Measurements from ENCODE around the gene CP. TPM values are rescaled to one million over a fixed set of nuclear protein-coding genes. Genes with fewer than 3 reads are reported as not detected.

Gene CP
- total and polyA plus RNA-seq, 2 of the 13 experiments (the other 11 are each of a cell fraction or from before 2014, with no cell fraction given) = 42.6 to 789 TPM

GRCh38 chr3:149224736-149225594 lies 3.3 kb upstream of the CP start (continued):
- TF ChIP-seq ZHX2 (IDR thresholded peaks at IDR 0.05; ENCODE audit: low read depth) (0 out of 2 replicates have a peak, but pooled peaks have one; percentile 46), ZHX2 (CRISPR knock-in tag; IDR thresholded peaks at IDR 0.05; ENCODE audit: borderline replicate concordance) (no peak), HDAC2 (CRISPR knock-in tag; IDR thresholded peaks at IDR 0.05) (peak; percentile 95), ARID4A (CRISPR knock-in tag; IDR thresholded peaks at IDR 0.05; ENCODE audit: borderline replicate concordance) (peak; percentile 56; the same call in 1 of the 2 replicates), ZNF383 (CRISPR knock-in tag; IDR thresholded peaks at IDR 0.05; ENCODE audit: borderline replicate concordance) (no peak), MEIS1 (CRISPR knock-in tag; IDR thresholded peaks at IDR 0.05; ENCODE audit: borderline replicate concordance) (peak; percentile 69; the same call in 1 of the 2 replicates), ZNF256 (CRISPR knock-in tag; conservative IDR thresholded peaks at IDR 0.05) (no peak), ZSCAN20 (CRISPR knock-in tag; IDR thresholded peaks at IDR 0.05; ENCODE audit: borderline replicate concordance) (no peak), SRSF4 (IDR thresholded peaks at IDR 0.05; ENCODE audit: low read depth, low read length, poor library complexity, severe bottlenecking) (no peak), ZBTB38 (CRISPR knock-in tag; IDR thresholded peaks at IDR 0.05) (peak; percentile 39; the same call in 1 of the 2 replicates), ASH2L (IDR thresholded peaks at IDR 0.05; ENCODE audit: insufficient read length, low read depth, low read length) (peak; percentile 87), ZNF788 (CRISPR knock-in tag; IDR thresholded peaks at IDR 0.05; ENCODE audit: borderline replicate concordance) (peak; percentile 36; the same call in 1 of the 2 replicates), ZSCAN31 (CRISPR knock-in tag; IDR thresholded peaks at IDR 0.05; ENCODE audit: low read depth) (peak; percentile 53; the same call in 1 of the 2 replicates), IRF9 (CRISPR knock-in tag; IDR thresholded peaks at IDR 0.05; ENCODE audit: borderline replicate concordance) (no peak)
- TF ChIP-seq, protein P1, sequence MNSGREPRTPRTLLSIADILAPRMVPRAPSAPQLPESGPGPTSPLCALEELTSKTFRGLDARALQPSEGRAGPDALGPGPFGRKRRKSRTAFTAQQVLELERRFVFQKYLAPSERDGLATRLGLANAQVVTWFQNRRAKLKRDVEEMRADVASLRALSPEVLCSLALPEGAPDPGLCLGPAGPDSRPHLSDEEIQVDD (CRISPR knock-in tag; IDR thresholded peaks at IDR 0.05; ENCODE audit: borderline replicate concordance) = no peak

All from HepG2 (cell line).